Mammary epithelial cell (primary cell): Measurements from ENCODE around the gene CLEC4D.

Experiments used
- CTCF ChIP-seq, 2 donors: IDR thresholded peaks in 1 of 2; conservative IDR thresholded peaks in 1 of 2; 2 replicates each; pipeline ENCODE4 v1.5.1; 2011 to 2012; ENCODE audit warnings: inconsistent platforms in 2 of 2, low read length in 2 of 2, mild to moderate bottlenecking in 2 of 2, control low read depth in 1 of 2, low read depth in 1 of 2; ENCODE audit not compliant: insufficient read depth in 1 of 2; ENCODE audit errors: extremely low read depth in 1 of 2
- EZH2 ChIP-seq: IDR thresholded peaks from 2 replicates; pipeline ENCODE4 v1.6.1; 2012; ENCODE audit warnings: low read length, inconsistent platforms, borderline replicate concordance

- no peak for TF ChIP-seq CTCF (conservative IDR thresholded peaks at IDR 0.05 in 1 of 2, IDR thresholded peaks at IDR 0.05 in 1 of 2; ENCODE audit: extremely low read depth in 1 of 2, insufficient read depth in 1 of 2, low read depth in 1 of 2, low read length in 2 of 2)
- no peak for TF ChIP-seq EZH2
Observed at GRCh38 chr12:8553088-8553627, 39.9 kb downstream of the CLEC4D start.
